Sciatic nerve (tissue), 2 donors: ENCODE results near the gene UBASH3B. TPM values are rescaled to one million over a fixed set of nuclear protein-coding genes. Genes with fewer than 3 reads are reported as not detected.

Experiments
- ATAC-seq: fragments of 200-7000 bp; cut with Tn5 transposase; one replicate; pipeline ENCODE4 v1.9.1; 2020; ENCODE audit warnings: mild to moderate bottlenecking, moderate library complexity
- DNase-seq: peaks from one replicate; pipeline ENCODE4 v3.0.0-alpha.2; 2020; ENCODE audit warnings: low spot score
- intact Hi-C: fragments of 100-400 bp; cut with DNase I; formaldehyde crosslinking; loops from one replicate; pipeline ENCODE4 v1.14.2; 2022
- total RNA-seq: library from RNA; stranded (reverse); fragmentation: NEBNext Ultra II Directional; extraction: Animal tissue kit (Norgen Biotek cat#: 25700); gene quantifications from one replicate; pipeline ENCODE4 v1.2.1, GENCODE V29; 2021
- donor health status: DM: no; HTN: no; CAD: no.
- donor health status: DM: no; HTN: no; CAD: no.

Gene UBASH3B
- total RNA-seq, 1 donor from 2014 or later, result 9.2 TPM

- ATAC-seq (no peak), DNase-seq (no peak)
Measured at GRCh38 chr11:122788781-122789535, 133.4 kb downstream of the UBASH3B start.

GRCh38 chr11:122789907-122790306, 134.4 kb downstream of the UBASH3B start:
- intact Hi-C loops, result loop anchor here (10.0 kb wide), 1 partner anchor 65 kb away; no protein-coding TSS in a partner anchor

More at GRCh38 chr11:122788781-122789535, 133.4 kb downstream of the UBASH3B start:
- intact Hi-C loops, result no loop called here

GRCh38 chr11:122791411-122791810, 135.9 kb downstream of the UBASH3B start:
- ATAC-seq (peak; percentile 28), DNase-seq (no peak)
- intact Hi-C loops, result loop anchor here (10.0 kb wide), 1 partner anchor 63 kb away; no protein-coding TSS in a partner anchor

More at GRCh38 chr11:122789907-122790306, 134.4 kb downstream of the UBASH3B start:
- no peak for DNase-seq
- ATAC-seq, result no peak

- peak; percentile 61 for ATAC-seq
- no peak for DNase-seq
- intact Hi-C loops, result loop anchor here (10.0 kb wide), 1 partner anchor 63 kb away; no protein-coding TSS in a partner anchor
Measured at GRCh38 chr11:122791836-122792235, 136.3 kb downstream of the UBASH3B start.

GRCh38 chr11:122793515-122793914, 138.0 kb downstream of the UBASH3B start:
- DNase-seq, result no peak
- no peak for ATAC-seq
- intact Hi-C loops, result loop anchor here (10.0 kb wide), 1 partner anchor 61 kb away; no protein-coding TSS in a partner anchor

GRCh38 chr11:122795307-122795706, 139.8 kb downstream of the UBASH3B start:
- DNase-seq (no peak), ATAC-seq (no peak)
- intact Hi-C loops, result loop anchor here (10.0 kb wide), 1 partner anchor 59 kb away; no protein-coding TSS in a partner anchor

GRCh38 chr11:122796128-122796717, 140.7 kb downstream of the UBASH3B start:
- intact Hi-C loops, result loop anchor here (10.0 kb wide), 1 partner anchor 59 kb away; no protein-coding TSS in a partner anchor
- ATAC-seq (peak; percentile 66), DNase-seq (no peak)

- no peak for ATAC-seq
- intact Hi-C loops, result loop anchor here (10.0 kb wide), 1 partner anchor 57 kb away; no protein-coding TSS in a partner anchor
Measured at GRCh38 chr11:122797651-122798050, 142.1 kb downstream of the UBASH3B start.

GRCh38 chr11:122799406-122800105, 144.0 kb downstream of the UBASH3B start:
- ATAC-seq (no peak), DNase-seq (no peak)
- intact Hi-C loops, result loop anchor here (10.0 kb wide), 1 partner anchor 55 kb away; no protein-coding TSS in a partner anchor

More at GRCh38 chr11:122797651-122798050, 142.1 kb downstream of the UBASH3B start:
- DNase-seq, result no peak

- intact Hi-C loops, result no loop called here
- DNase-seq (no peak), ATAC-seq (no peak)
Measured at GRCh38 chr11:122802876-122803275, 147.4 kb downstream of the UBASH3B start.

GRCh38 chr11:122803306-122803705, 147.8 kb downstream of the UBASH3B start:
- ATAC-seq, result no peak
- intact Hi-C loops, result no loop called here
- no peak for DNase-seq

- ATAC-seq, result no peak
- no peak for DNase-seq
- intact Hi-C loops, result no loop called here
Measured at GRCh38 chr11:122803716-122804115, 148.2 kb downstream of the UBASH3B start.

GRCh38 chr11:122804161-122804560, 148.6 kb downstream of the UBASH3B start:
- DNase-seq (no peak), ATAC-seq (no peak)
- intact Hi-C loops, result no loop called here

GRCh38 chr11:122804796-122805195, 149.3 kb downstream of the UBASH3B start:
- no peak for DNase-seq
- intact Hi-C loops, result no loop called here
- no peak for ATAC-seq

- DNase-seq (no peak), ATAC-seq (peak; percentile 39)
- intact Hi-C loops, result no loop called here
Measured at GRCh38 chr11:122807731-122808477, 152.4 kb downstream of the UBASH3B start.

GRCh38 chr11:122808478-122808869, 153.0 kb downstream of the UBASH3B start:
- intact Hi-C loops, result no loop called here
- no peak for DNase-seq
- peak; percentile 88 for ATAC-seq

GRCh38 chr11:122809866-122810265, 154.3 kb downstream of the UBASH3B start:
- DNase-seq (no peak), ATAC-seq (no peak)
- intact Hi-C loops, result no loop called here

GRCh38 chr11:122811721-122812120, 156.2 kb downstream of the UBASH3B start:
- intact Hi-C loops, result no loop called here
- no peak for ATAC-seq
- DNase-seq, result no peak

GRCh38 chr11:122812638-122813037, 157.1 kb downstream of the UBASH3B start:
- intact Hi-C loops, result no loop called here
- no peak for ATAC-seq
- no peak for DNase-seq
